GM18502 (cell line): ENCODE measurements around the gene POC5.
"Not testable (repeated sequence)": the region's sequence is repeated elsewhere in the genome, so short reads cannot be mapped to it uniquely, and the experiment has no call there.

Source experiments
- ATAC-seq: cut with Tn5 transposase; IDR thresholded peaks from one replicate; pipeline ENCODE4 v1.9.1; 2021; ENCODE audit warnings: mild to moderate bottlenecking; ENCODE audit not compliant: unreplicated experiment, poor library complexity

POC5 gene, protein sequence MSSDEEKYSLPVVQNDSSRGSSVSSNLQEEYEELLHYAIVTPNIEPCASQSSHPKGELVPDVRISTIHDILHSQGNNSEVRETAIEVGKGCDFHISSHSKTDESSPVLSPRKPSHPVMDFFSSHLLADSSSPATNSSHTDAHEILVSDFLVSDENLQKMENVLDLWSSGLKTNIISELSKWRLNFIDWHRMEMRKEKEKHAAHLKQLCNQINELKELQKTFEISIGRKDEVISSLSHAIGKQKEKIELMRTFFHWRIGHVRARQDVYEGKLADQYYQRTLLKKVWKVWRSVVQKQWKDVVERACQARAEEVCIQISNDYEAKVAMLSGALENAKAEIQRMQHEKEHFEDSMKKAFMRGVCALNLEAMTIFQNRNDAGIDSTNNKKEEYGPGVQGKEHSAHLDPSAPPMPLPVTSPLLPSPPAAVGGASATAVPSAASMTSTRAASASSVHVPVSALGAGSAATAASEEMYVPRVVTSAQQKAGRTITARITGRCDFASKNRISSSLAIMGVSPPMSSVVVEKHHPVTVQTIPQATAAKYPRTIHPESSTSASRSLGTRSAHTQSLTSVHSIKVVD

DNA sequence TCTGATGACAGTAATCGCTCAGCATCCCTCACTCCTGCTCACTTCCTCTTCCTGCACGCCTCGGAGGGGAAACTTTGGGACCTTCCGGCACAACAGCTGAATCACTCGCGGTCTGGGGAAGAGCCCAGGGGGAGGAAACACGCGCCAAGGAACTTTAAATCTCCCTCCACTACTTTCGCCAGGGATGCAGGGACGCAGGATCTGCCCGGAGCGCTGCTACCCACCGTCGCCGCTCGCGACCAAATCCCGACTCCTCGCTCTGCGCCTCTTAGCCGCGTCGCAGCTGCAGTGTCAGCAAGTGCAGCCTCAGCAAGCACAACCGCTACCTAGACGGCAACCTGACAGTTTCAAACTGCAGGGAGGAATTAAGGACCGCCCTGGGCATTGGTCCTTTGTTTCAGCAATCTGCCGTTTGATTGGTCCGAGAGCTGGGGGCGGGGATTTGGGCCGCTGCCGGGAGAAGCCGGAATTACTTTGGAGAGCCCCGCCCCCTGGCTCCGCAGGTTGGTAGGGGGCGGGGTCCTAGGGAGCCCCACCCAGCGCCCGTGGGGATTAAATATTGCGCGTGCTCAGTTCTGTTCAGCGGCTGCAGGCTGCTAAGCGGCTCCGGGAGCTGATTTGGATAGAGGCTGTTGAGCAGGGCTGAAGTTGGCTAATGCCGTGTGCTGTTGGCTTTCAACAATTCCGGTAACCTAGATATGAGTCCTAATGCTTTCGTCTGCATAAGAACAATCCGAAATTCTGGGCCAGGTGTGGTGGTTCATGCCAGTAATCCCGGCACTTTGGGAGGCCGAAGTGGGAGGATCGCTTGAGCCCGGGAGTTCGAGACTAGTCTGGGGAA, at the start of gene POC5:
Gene POC5, minus strand, starts transcription at position 356 of the 841 bp plus-strand sequence. CDS start 4,500 bp downstream, outside the sequence.
- ATAC-seq, result peak; percentile 96

DNA sequence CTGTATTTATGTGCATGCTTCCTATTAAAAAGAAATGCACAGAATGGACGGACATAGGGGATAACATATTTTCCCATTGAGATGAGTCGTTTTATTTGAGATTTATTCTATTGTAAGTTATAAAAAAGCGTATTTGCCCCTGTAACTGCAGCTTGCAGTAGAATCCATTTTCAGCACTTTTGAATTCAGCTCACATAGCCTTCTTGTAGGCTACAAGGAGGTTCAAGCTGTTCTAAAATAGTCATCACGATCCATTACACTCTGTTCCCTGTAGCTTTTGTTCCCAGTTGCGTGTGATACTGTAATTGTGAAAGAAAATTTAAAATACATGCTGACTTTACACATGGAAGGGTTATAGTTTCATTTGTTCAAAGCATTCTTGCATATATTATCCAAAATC, 40.9 kb upstream of the POC5 start:
- no peak for ATAC-seq

DNA sequence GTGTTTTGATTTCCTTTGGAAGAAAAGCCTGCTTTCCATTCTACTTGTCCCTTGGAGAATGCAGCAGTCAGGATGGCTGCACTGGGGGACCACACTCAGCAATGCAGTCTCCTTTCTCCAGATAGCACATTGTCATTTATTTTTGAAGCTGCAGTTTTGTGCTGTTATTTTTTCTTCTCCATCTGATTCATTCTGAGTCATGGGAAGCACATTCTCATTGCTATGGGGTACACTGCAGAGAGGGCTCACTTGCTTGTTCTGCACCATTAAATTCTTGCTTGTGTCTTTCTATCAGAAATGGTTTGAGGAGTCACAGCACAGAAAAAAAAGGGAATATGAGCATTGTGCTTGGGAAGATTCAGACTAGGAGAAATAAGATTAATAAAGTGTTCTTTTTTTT, 39.7 kb upstream of the POC5 start:
- no peak for ATAC-seq

DNA sequence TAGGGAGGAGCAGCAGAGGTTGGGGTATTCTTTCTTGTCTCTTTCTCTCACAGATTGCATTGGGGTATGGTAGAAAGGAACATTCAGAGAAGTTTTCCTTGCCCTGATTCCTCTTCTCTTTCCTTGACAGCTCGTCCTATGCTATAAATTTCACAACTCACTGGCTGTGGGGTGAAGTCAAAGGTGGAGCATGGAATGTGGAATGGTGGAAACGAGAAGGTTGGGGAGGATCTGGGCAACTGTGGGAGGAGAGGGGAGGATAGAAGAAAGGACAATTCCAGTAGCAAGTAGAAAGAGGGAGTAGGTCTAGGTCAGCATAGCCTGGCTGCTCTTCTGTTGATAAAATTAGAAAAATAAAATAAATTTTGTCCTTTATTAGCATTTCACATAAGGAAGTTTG, 39.0 kb upstream of the POC5 start:
- ATAC-seq, result no peak

DNA sequence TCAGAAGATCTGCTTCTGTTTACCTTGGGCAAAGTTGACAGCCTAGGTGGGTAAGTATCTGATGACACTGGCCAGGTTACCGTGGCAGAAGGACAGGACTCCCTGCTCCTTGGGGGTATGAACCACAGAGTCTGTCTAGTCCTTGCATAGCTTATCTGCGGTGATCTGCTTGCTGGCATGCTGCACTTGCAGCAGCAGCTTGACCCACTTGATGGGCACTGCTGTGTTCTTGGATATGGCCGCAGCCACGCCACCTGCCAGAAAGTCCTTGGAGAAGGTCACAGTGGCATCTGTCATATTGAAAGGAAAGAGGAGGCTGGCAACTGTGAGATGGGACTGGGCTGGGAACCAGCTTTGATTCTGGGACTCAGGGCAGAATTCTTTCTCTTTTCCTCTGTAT, 35.9 kb upstream of the POC5 start:
- ATAC-seq, result no peak

DNA sequence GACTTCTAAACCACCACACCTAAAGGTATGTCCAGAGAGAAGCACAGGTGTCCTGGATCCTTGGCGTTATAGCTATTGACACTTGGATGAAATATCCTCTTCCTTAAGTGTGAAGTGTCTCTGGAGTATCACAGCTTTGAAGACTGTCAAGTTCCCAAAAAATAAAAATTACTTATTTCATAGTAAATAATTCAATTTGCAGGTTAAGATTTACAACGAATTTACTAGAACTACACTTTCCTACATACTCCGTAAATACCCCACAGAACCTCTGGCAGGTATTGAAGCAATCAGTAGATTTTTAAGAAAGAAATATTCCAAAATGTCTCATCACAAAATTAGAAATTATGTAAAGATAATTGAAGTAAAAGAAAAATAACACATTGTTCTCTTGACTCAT, 27.1 kb upstream of the POC5 start:
- ATAC-seq, result no peak

DNA sequence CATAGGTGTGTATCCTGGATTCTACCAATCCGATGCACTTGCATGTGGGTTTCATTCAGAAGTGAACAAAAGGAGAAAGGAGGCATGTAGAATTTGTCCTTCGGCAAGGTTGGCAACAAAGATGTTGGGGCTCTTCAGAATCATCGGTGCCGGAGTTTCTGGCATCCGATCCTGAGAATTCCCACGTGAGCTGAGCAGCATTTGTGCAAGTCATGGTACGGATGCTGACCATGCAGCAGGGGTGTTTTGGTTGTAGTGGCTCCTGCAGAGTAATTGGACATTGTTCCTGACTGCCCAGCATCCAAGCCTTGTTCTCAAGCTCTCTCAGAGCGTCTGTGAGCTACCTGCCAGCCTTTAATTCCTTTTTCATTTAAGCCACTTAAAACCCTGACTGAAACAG, 19.0 kb upstream of the POC5 start:
- ATAC-seq, result no peak

DNA sequence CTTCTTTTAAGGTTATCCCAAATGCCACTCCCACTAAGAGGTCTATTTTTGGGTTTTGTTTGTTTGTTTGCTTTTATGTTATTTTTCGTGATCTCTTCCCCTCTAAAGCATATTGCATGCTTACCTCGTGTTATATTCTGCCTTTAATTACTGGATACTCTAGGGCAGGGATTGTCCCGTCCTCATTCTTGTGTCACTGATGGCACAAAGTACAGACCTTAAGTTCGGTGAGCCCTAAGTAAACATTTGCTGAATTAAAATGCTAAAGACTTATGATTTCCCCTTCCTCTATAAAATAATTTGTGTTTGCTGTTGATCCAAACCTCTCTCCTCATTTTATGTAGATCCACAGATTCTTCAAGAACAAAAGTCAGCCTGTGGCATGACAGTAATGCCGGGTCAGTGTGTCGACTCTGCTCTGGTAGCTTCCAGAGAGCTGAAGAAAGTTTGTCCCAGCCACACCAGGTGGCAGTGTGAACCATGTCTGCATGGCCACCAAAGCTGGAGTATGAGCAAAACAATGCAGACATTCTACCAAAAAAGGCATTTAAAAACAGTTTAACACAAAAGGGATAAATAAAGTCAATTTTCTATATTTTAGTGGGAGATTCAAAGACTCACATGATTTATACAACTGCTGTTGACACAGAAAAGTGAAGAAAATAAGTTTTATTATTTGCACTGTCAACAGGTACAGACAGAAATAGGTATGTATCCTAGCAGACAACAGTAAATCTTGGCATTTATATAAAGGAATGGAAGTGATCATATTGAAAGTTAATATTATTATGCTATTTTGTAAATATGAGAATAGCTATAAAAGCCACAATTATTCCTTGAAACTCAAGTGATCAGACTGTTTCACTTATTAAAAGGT, 17.9 kb upstream of the POC5 start:
- ATAC-seq, result no peak

DNA sequence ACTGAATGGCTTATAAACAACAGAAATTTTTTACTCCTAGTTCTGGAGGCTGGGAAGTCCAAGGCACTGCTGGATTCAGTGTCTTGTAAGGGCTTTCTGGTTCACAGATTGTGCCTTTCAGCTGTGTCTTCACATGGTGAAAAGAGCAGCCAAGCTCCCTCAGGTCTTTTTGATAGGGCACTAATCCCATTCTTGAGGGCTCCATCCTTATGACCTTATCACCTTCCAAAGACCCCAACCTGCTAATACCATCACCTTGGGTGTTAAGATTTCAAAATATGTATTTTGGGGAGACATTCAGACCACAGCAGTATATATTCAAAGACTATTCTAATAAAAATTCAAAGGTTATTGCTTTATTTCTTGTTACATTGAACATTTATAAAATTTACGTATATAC, 16.5 kb upstream of the POC5 start:
- ATAC-seq, result no peak

DNA sequence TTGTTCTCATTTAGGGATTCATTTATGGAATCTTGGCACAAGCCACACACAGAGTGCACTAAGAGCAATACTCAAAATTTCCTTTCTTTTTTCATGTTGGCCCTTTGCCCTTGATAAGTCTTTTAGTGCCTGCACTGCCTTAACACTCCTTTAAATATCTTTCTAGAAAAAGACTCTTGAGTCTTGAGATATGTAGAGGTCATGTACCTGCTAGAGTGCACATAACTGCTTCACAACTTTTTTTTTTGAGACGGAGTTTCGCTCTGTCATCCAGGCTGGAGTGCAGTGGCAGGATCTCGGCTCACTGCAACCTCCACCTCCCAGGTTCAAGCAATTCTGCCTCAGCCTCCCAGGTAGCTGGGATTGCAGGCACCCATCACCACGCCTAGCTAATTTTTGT, 14.3 kb upstream of the POC5 start:
- ATAC-seq, result not testable (repeated sequence)

DNA sequence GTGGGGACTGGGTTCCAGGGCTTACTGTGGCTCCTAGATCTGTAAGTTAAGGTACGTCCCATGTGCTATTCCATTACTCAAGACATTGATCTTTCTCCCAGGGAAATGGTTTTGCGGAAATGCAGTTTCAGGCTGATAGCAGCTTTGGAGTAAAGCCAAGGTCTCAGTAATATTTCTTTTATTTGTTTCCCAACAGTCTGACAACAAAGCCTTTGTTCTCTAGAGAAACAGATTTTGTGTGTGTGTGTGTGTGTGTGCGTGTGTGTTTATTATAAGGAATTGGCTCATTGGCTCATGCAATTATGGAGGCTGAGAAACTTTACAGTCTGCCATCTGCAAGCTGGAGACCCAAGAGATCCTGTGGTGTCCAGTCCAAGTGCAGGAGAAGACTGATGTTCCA, 12.1 kb upstream of the POC5 start:
- ATAC-seq, result no peak

DNA sequence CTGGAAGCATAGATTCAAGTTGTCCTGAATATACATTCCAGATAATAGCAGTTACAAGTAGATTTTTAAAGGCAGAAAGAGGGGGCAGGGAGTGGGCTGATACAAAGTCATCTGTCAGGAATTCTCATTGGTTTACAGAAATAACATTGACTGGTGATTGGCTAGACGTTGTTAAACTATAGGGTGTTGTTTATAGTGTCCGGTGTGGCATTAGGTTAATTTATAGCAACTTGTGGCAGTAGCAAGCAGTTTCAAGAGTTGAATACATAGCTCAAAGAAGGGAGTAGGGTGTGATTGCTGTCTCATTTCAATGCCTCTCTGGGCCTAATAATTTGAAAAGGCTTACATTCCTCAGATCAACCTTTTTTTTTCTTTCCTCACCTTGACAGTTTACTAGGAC, 10.7 kb upstream of the POC5 start:
- no peak for ATAC-seq

DNA sequence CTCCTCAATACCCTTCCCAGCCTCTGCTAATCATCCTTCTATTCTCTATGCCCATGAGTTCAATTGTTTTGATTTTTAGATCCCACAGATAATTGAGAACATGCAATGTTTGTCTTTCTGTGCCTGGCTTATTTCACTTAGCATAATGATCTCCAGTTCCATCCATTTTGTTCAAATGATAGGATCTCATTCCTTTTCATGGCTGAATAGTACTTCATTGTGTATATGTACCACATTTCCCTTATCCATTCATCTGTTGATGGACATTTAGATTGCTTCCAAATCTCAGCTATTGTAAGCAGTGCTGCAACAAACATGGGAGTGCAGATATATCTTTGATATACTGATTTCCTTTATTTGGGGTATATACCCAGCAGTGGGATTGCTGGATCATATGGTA, 9.0 kb upstream of the POC5 start:
- not testable (repeated sequence) for ATAC-seq

DNA sequence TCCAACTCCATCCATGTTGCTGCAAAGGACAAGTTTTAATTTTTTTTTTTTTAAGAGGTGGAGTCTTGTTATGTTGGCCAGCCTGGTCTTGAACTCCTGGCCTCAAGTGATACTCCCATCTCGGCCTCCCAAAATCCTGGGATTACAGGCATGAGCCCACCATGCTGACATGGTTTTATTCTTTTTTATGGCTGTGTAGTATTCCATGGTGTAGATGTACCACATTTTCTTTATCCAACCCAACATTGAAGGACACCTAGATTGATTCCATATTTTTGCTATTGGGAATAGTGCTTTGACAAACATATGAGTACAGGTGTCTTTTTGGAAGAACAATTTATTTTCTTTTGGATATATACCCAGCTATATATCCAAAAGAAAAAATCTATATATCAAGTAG, 6.1 kb upstream of the POC5 start:
- no peak for ATAC-seq

DNA sequence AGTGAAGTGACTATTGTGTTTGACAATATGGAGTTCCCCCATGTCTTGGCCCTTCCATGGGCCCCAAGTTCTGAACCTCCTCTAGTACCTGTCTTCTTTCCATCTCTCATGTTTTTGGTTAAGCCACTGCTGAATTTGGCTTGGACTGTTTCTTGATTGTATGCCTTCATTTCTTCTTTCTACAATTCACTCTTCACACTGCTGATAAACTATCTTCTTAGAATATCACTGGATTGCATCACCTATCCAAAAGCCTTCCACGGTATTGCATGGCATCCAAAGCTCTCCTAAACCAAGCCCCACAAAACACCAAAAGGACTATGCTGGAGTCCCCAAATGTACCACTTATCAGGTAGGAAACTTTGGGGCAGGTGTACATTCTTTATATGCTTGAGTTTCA, 4.3 kb upstream of the POC5 start:
- no peak for ATAC-seq

DNA sequence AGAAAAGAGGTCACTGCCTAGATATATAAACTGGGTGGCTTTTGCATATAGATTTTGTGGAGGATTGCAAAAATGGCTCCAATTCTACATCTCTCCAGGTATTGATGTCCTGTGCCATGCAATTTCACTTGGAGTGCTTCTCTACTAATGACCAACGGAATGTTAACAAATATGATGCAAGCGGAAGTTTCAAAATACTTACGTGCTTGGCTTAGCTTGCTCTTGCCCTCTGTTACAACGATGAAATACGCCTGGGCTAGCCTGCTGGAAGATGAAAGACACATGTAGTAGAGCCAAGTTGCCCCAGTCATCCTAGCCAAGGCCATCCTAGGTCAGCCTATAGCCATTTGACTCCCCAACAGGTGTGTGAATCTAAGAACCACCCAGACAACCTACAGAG, 3.6 kb upstream of the POC5 start:
- no peak for ATAC-seq

DNA sequence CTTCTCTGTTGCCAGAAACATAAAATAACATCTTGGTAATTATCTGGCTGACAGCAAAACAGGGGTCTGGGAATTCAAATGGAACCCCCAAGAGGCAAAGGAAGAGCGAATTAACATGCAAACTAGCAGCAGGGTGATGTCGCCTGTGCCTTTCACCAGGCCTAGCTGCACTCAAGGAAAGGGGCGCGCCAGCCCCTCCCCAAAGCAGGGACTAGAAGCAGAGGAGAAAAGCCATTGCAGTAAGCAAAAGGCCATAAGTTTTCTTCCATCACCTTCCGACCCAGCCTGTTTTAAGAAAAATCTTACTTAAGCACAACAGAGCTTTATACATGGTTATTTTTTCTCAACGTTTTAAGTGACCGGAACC, 539 bp downstream of the POC5 start:
- peak; percentile 24 for ATAC-seq

DNA sequence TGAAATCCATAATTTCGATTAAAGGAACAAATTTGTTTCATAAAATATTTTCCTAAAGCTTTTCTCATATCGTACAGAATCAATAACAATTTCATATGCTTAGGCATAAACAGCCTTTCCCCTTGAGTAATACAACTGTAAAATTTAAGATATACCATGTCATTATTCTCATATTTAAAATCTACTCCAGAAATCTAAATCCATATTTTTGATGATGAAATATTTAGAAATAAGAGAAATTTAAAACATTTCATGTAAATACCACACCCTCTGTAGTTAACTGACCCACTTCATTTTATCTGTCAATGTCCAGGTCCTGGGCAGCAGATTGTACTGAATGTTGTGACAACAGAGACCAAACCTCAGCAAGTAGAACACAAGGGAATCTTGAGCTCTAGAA, 5.1 kb downstream of the POC5 start:
- no peak for ATAC-seq

DNA sequence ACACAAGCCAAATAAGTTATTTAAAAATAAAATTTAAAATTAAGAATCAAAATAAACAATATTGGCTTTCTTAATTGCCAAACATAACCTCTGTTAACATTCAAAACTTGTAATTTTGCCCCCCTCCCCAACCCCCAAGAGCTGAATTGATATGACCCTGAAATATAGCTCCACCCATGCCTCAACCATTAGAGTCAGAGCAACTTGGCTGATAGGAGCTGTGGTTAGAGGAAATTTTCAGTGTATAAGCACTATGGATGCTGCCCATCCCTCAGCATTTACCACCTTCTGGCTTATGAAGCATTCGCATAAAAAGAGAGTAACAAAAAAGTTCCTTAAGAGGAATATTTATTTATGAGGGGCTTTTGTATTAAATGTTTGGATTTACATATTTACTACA, 6.1 kb downstream of the POC5 start:
- ATAC-seq, result no peak

DNA sequence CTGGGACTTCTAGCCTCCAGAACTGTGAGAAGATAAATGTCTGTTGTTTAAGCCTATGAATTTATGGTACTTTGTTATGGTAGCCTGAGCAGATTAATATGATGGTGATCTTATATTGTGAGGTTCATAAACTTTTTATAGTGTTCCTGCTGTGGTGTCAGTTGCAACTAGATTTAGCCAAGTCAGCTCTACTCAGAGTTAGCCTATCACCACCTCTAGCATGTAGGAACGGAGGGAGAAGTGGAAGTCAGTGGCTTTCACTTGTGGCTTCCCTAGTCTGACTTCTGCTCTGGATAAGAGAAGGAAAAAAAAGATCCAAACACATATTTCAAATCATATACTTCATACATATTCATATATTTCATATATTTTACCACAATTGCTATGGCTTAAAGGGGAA, 6.6 kb downstream of the POC5 start:
- no peak for ATAC-seq
